ENCODE results near the gene DNAH1.

DNA sequence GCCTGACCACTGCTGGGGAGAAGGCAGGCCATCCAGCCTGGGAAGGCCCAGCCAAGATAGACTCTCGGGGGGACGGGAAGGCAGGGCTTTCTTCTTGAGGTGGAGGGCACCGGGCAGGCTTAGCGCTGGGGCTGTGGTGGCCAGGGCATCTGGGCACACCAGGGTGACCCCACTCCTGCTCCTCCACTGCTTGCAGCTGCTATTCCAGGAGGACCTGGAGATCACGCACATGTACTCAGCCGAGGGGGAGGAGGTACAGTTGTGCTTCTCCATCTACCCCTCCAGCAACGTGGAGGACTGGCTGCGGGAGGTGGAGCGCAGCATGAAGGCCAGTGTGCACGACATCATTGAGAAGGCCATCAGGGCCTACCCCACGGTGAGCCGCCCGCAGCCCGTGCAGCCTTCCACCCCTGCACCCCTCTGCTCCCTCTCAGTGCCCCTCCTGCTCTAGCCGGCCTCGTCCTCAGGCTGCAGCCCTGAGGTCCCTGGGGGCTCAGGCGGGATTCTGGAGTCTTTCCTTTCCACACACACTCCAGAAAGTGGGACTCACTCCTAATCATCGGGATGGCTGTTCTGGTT, 42.3 kb downstream of the DNAH1 start:
- TF ChIP-seq, protein P1, sequence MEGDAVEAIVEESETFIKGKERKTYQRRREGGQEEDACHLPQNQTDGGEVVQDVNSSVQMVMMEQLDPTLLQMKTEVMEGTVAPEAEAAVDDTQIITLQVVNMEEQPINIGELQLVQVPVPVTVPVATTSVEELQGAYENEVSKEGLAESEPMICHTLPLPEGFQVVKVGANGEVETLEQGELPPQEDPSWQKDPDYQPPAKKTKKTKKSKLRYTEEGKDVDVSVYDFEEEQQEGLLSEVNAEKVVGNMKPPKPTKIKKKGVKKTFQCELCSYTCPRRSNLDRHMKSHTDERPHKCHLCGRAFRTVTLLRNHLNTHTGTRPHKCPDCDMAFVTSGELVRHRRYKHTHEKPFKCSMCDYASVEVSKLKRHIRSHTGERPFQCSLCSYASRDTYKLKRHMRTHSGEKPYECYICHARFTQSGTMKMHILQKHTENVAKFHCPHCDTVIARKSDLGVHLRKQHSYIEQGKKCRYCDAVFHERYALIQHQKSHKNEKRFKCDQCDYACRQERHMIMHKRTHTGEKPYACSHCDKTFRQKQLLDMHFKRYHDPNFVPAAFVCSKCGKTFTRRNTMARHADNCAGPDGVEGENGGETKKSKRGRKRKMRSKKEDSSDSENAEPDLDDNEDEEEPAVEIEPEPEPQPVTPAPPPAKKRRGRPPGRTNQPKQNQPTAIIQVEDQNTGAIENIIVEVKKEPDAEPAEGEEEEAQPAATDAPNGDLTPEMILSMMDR (conservative IDR thresholded peaks at IDR 0.05; ENCODE audit: low read length): no peak
- TF ChIP-seq EZH2phosphoT487 (IDR thresholded peaks at IDR 0.05; ENCODE audit: borderline replicate concordance, low read depth, low read length): no peak
